ENCODE measurements around the gene CACNG7.

CACNG7 gene

GRCh38 chr19:53942001-53942786 is 33.1 kb downstream of the CACNG7 start:
- H3K27ac ChIP-seq (replicated peaks): no peak overlapping the region
- H3K27me3 ChIP-seq (ENCODE audit: insufficient read depth, poor library complexity, severe bottlenecking): peaks cover 16% of the 10 kb centered on the region
- H3K4me3 ChIP-seq (replicated peaks; ENCODE audit: insufficient read depth, low read length): no peak overlapping the region
- no peak for TF ChIP-seq SPI1 (IDR thresholded peaks at IDR 0.05; ENCODE audit: borderline replicate concordance, low read depth)
- TF ChIP-seq GABPA (IDR thresholded peaks at IDR 0.05; ENCODE audit: low read depth): no peak
- TF ChIP-seq REST (IDR thresholded peaks at IDR 0.05; ENCODE audit: insufficient replicate concordance, low read depth): no peak
- TF ChIP-seq, protein P1, sequence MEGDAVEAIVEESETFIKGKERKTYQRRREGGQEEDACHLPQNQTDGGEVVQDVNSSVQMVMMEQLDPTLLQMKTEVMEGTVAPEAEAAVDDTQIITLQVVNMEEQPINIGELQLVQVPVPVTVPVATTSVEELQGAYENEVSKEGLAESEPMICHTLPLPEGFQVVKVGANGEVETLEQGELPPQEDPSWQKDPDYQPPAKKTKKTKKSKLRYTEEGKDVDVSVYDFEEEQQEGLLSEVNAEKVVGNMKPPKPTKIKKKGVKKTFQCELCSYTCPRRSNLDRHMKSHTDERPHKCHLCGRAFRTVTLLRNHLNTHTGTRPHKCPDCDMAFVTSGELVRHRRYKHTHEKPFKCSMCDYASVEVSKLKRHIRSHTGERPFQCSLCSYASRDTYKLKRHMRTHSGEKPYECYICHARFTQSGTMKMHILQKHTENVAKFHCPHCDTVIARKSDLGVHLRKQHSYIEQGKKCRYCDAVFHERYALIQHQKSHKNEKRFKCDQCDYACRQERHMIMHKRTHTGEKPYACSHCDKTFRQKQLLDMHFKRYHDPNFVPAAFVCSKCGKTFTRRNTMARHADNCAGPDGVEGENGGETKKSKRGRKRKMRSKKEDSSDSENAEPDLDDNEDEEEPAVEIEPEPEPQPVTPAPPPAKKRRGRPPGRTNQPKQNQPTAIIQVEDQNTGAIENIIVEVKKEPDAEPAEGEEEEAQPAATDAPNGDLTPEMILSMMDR (IDR thresholded peaks at IDR 0.05; ENCODE audit: insufficient read depth, low read length): no peak
- no peak for TF ChIP-seq POLR2AphosphoS5 (IDR thresholded peaks at IDR 0.05; ENCODE audit: low read depth)
- no peak for DNase-seq (ENCODE audit: low read depth in 1 of 2, low spot score in 1 of 2)

GRCh38 chr19:53944416-53944815 is 35.3 kb downstream of the CACNG7 start:
- Histone ChIP-seq H3K27ac (replicated peaks) (no peak overlapping the region), H3K27me3 (ENCODE audit: insufficient read depth, poor library complexity, severe bottlenecking) (peaks cover 16% of the 10 kb centered on the region), H3K4me3 (replicated peaks; ENCODE audit: insufficient read depth, low read length) (no peak overlapping the region)
- no peak for DNase-seq (ENCODE audit: low read depth in 1 of 2, low spot score in 1 of 2)
- TF ChIP-seq POLR2AphosphoS5 (IDR thresholded peaks at IDR 0.05; ENCODE audit: low read depth): no peak
- TF ChIP-seq, protein P1 (IDR thresholded peaks at IDR 0.05; ENCODE audit: insufficient read depth, low read length): no peak
- no peak for TF ChIP-seq GABPA (IDR thresholded peaks at IDR 0.05; ENCODE audit: low read depth)
- TF ChIP-seq SPI1 (IDR thresholded peaks at IDR 0.05; ENCODE audit: borderline replicate concordance, low read depth): no peak
- no peak for TF ChIP-seq REST (IDR thresholded peaks at IDR 0.05; ENCODE audit: insufficient replicate concordance, low read depth)

DNA sequence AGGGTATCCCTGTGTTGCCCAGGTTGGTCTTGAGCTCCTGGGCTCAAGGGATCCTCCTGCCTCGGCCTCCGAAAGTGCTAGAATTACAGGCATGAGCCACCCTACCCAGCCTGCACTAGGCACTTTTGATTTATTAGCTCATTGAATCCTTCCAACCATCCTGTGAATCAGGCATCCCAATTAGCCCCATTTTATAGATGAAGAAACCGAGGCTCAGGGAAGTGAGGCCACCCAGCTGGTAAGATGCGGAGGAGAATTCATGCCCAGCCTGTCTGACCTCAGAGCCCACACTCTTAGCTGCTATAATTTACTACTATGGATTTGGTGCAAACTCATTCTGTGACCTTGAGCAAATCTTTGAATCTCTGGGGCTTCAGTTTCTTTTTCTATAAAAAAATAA is 35.9 kb downstream of the CACNG7 start:
- Histone ChIP-seq H3K4me3 (replicated peaks; ENCODE audit: insufficient read depth, low read length) (no peak overlapping the region), H3K27me3 (ENCODE audit: insufficient read depth, poor library complexity, severe bottlenecking) (peaks cover 16% of the 10 kb centered on the region), H3K27ac (replicated peaks) (no peak overlapping the region)
- DNase-seq (ENCODE audit: low read depth in 1 of 2, low spot score in 1 of 2): no peak
- TF ChIP-seq, protein P1 (IDR thresholded peaks at IDR 0.05; ENCODE audit: insufficient read depth, low read length): no peak
- TF ChIP-seq POLR2AphosphoS5 (IDR thresholded peaks at IDR 0.05; ENCODE audit: low read depth) (no peak), GABPA (IDR thresholded peaks at IDR 0.05; ENCODE audit: low read depth) (no peak), REST (IDR thresholded peaks at IDR 0.05; ENCODE audit: insufficient replicate concordance, low read depth) (no peak), SPI1 (IDR thresholded peaks at IDR 0.05; ENCODE audit: borderline replicate concordance, low read depth) (no peak)
